Pancreas (tissue), 10 donors: ENCODE results near the gene RAB37. TPM values are rescaled to one million over a fixed set of nuclear protein-coding genes. Genes with fewer than 3 reads are reported as not detected.
A peak's percentile ranks its signal among the peaks of the same experiment; 100 is the strongest.

ENCODE experiments used
- ATAC-seq, 4 donors: fragments of 200-7000 bp; cut with Tn5 transposase; one replicate each; pipeline versions ENCODE4 v1.8.0 to v1.9.1; 2020; ENCODE audit warnings: mild to moderate bottlenecking in 4 of 4, moderate library complexity in 4 of 4
- DNase-seq, 6 donors: peaks; one replicate each; pipeline ENCODE4 v3.0.0-alpha.2; 2020
- FAIRE-seq: peaks from 2 replicates; lab custom pipeline; 2012; peaks lifted over from hg19 to GRCh38; lab: Jason Lieb, UNC
- H3K27ac ChIP-seq, 4 donors: fragments of 200-600 bp; sonication (generic); 1 replicate in 3 of 4; 2 replicates in 1 of 4; pipeline versions ENCODE4 v1.5.0 to v1.8.0; 2020
- H3K27me3 ChIP-seq, 4 donors: fragments of 200-600 bp; one replicate each; pipeline ENCODE4 v1.8.0; 2021
- H3K36me3 ChIP-seq, 3 donors: fragments of 200-600 bp; sonication (generic) in 1 of 3; one replicate each; pipeline versions ENCODE4 v1.5.0 to v1.8.0; 2020 to 2021
- H3K4me1 ChIP-seq, 3 donors: fragments of 200-600 bp; one replicate each; pipeline ENCODE4 v1.8.0; 2021
- H3K4me3 ChIP-seq, 4 donors: fragments of 200-600 bp; sonication (generic) in 2 of 4; one replicate each; pipeline versions ENCODE4 v1.5.0 to v1.8.0; 2020 to 2021
- H3K9me3 ChIP-seq, 4 donors: fragments of 200-600 bp; one replicate each; pipeline ENCODE4 v1.8.0; 2021
- CTCF ChIP-seq, 4 donors: fragments of 200-600 bp; sonication (generic) in 3 of 4; IDR thresholded peaks; one replicate each; pipeline versions ENCODE4 v1.5.0 to v1.8.0; 2021; ENCODE audit warnings: antibody characterized with exemption in 4 of 4
- WGBS, 2 donors: extraction: QIAGEN DNeasy Blood & Tissue Kit; methylation state at CpG; one replicate each; pipeline ENCODE4 v1.1.7; 2013; 5-methylcytosine and 5-hydroxymethylcytosine counted together
- intact Hi-C, 3 donors: fragments of 100-400 bp; cut with DNase I; formaldehyde crosslinking; loops; one replicate each; pipeline versions ENCODE4 v1.11.1 to v1.14.2; 2022
- polyA plus RNA-seq, 2 donors: library from polyadenylated mRNA; stranded (reverse); fragments of 200-250 nt; gene quantifications; one replicate each; pipeline ENCODE4 v1.2.3, GENCODE V29; 2013
- total RNA-seq, 6 donors: library from RNA; stranded (reverse); fragmentation: NEBNext Ultra II Directional in 4 of 6; extraction: Animal tissue kit (Norgen Biotek cat#: 25700) in 4 of 6; gene quantifications; one replicate each; pipeline versions ENCODE4 v1.2.1 to v1.2.4, GENCODE V29; 2021 to 2023
- donor health status: healthy with polysubstance abuse.
- donor health status: DM: no; HTN: no; CAD: no; lungs with moderate emphysema.
- donor health status: DM: no; HTN: no; CAD: no.
- donor health status: control.
- donor health status: control.
- donor health status: Bipolar disorder and iron deficiency.
- donor health status: DM: yes; HTN: yes; CAD: no.
- donor health status: DM: no; HTN: no; CAD: no.
- donor health status: DM: no; HTN: no; CAD: no.
- donor health status: DM: yes; HTN: yes; CAD: no.

The RAB37 gene
- total and polyA plus RNA-seq, 8 donors: 0.79 to 3.1 (median 1.3) TPM

- FAIRE-seq: no peak
- H3K9me3 ChIP-seq: no peaks in the 10 kb centered on the region
- H3K4me3 ChIP-seq: no peak overlapping the region
- peaks cover 57 to 64% (median 57%) of the 10 kb centered on the region in 3 donors for H3K4me1 ChIP-seq
- no peak overlapping the region for H3K27ac ChIP-seq
- intact Hi-C loops: no loop called here
- DNase-seq: peak in 1 of 6 donors; percentile 29
- H3K36me3 ChIP-seq: no peaks in the 10 kb centered on the region
- WGBS, 2 donors: 78 to 81% methylated on average over 8 of the region's 8 CpGs
- no peak for TF ChIP-seq CTCF (IDR thresholded peaks at IDR 0.05)
- no peaks in the 10 kb centered on the region for H3K27me3 ChIP-seq
- no peak for ATAC-seq
Observed at GRCh38 chr17:74755533-74755932, 18.5 kb downstream of the RAB37 start.

- H3K4me1 ChIP-seq: peaks cover 53 to 65% (median 57%) of the 10 kb centered on the region in 3 donors
- ATAC-seq (no peak), FAIRE-seq (no peak), DNase-seq (peak in 1 of 6 donors; percentile 44)
- H3K27me3 ChIP-seq: no peaks in the 10 kb centered on the region
- H3K36me3 ChIP-seq: no peaks in the 10 kb centered on the region
- no peak overlapping the region for H3K4me3 ChIP-seq
- H3K27ac ChIP-seq: peak overlapping the region in 3 of 4 donors; percentile 40 to 82 (median 65)
- no peak for TF ChIP-seq CTCF (IDR thresholded peaks at IDR 0.05)
- WGBS, 2 donors: 40 to 47% methylated on average over 3 of the region's 3 CpGs
- intact Hi-C loops: no loop called here
- no peaks in the 10 kb centered on the region for H3K9me3 ChIP-seq
Observed at GRCh38 chr17:74756891-74757290, 19.8 kb downstream of the RAB37 start.

GRCh38 chr17:74757502-74757901, 20.4 kb downstream of the RAB37 start:
- WGBS, 2 donors: 61 to 63% methylated on average over 3 of the region's 3 CpGs
- no peak overlapping the region for H3K4me3 ChIP-seq
- no peaks in the 10 kb centered on the region for H3K36me3 ChIP-seq
- H3K4me1 ChIP-seq: peaks cover 47 to 63% (median 52%) of the 10 kb centered on the region in 3 donors
- peak in 3 of 6 donors; percentile 72 to 83 (median 75) for DNase-seq
- peak overlapping the region in 3 of 4 donors; percentile 40 to 82 (median 65) for H3K27ac ChIP-seq
- no peaks in the 10 kb centered on the region for H3K27me3 ChIP-seq
- TF ChIP-seq CTCF (IDR thresholded peaks at IDR 0.05): no peak
- no peak for FAIRE-seq
- peak in 3 of 4 donors; percentile 17 to 49 (median 42) for ATAC-seq
- intact Hi-C loops: no loop called here
- no peaks in the 10 kb centered on the region for H3K9me3 ChIP-seq

GRCh38 chr17:74757931-74758847, 21.1 kb downstream of the RAB37 start:
- Histone ChIP-seq H3K9me3 (no peaks in the 10 kb centered on the region), H3K4me1 (peaks cover 41 to 59% (median 49%) of the 10 kb centered on the region in 3 donors), H3K4me3 (no peak overlapping the region), H3K27me3 (no peaks in the 10 kb centered on the region), H3K27ac (peak overlapping the region; percentile 40 to 82 (median 66)), H3K36me3 (no peaks in the 10 kb centered on the region)
- DNase-seq: peak in 1 of 6 donors; percentile 69
- WGBS, 2 donors: 37 to 52% methylated on average over 26 of the region's 26 CpGs
- intact Hi-C loops: no loop called here
- ATAC-seq: peak in 3 of 4 donors; percentile 18 to 47 (median 46)
- no peak for FAIRE-seq
- TF ChIP-seq CTCF (IDR thresholded peaks at IDR 0.05): no peak
